Testis (tissue), 3 donors: ENCODE measurements around the gene ELOA2. TPM values are rescaled to one million over a fixed set of nuclear protein-coding genes. Genes with fewer than 3 reads are reported as not detected.
"Not testable (repeated sequence)": the region's sequence is repeated elsewhere in the genome, so short reads cannot be mapped to it uniquely, and the experiment has no call there.

ENCODE experiments used
- DNase-seq: peaks from one replicate; pipeline ENCODE4 v3.0.0-alpha.2; 2019
- H3K27ac ChIP-seq, 2 donors: fragments of 200-600 bp; sonication (generic); one replicate each; pipeline ENCODE4 v1.5.1; 2019
- H3K27me3 ChIP-seq: fragments of 200-600 bp; sonication (generic); one replicate; pipeline ENCODE4 v1.5.1; 2019
- H3K36me3 ChIP-seq: fragments of 200-600 bp; sonication (generic); one replicate; pipeline ENCODE4 v1.5.1; 2017; ENCODE audit warnings: low read depth; ENCODE audit errors: missing control alignments
- H3K4me1 ChIP-seq: fragments of 200-600 bp; sonication (generic); one replicate; pipeline ENCODE4 v1.5.1; 2019
- H3K4me3 ChIP-seq, 2 donors: fragments of 200-600 bp; sonication (generic); one replicate each; pipeline ENCODE4 v1.5.1; 2017 to 2019
- H3K9me3 ChIP-seq: fragments of 200-600 bp; sonication (generic); one replicate; pipeline ENCODE4 v1.5.1; 2017
- POLR2A ChIP-seq: fragments of 450-650 bp; IDR thresholded peaks from one replicate; pipeline ENCODE4 v1.6.1; 2017; ENCODE audit warnings: antibody characterized with exemption, mild to moderate bottlenecking, moderate library complexity
- WGBS, 2 donors: methylation state at CpG; one replicate each; pipeline ENCODE4 v1.1.5; 2018; 5-methylcytosine and 5-hydroxymethylcytosine counted together
- intact Hi-C: fragments of 100-400 bp; cut with DNase I; formaldehyde crosslinking; loops from one replicate; pipeline ENCODE4 v1.15.1; 2023; ENCODE audit warnings: low total_unique reads
- polyA plus RNA-seq: library from polyadenylated mRNA; stranded (reverse); fragments of 350-450 nt; fragmentation: Illumina TruSeq; extraction: RNeasy Lipid Tissue Mini Kit (QIAGEN cat#74804); gene quantifications from one replicate; pipeline ENCODE4 v1.2.3, GENCODE V29; 2014; ENCODE audit warnings: low read depth, low replicate concordance; ENCODE audit not compliant: insufficient read depth
- total RNA-seq, 2 donors: library from RNA; depleted of rRNA; stranded (reverse); fragments of >200 nt; gene quantifications; one replicate each; pipeline ENCODE4 v1.2.3, GENCODE V29; 2016
- TF ChIP-seq, protein P1 (sequence below), 3 experiments: fragments of 450-650 bp in 2 of 3; fragments of 200-600 bp in 1 of 3; sonication (generic) in 1 of 3; IDR thresholded peaks; one replicate each; pipeline ENCODE4 v1.5.1; 2016 to 2019; ENCODE audit warnings: antibody characterized with exemption in 3 of 3, mild to moderate bottlenecking in 2 of 3, moderate library complexity in 1 of 3

Gene ELOA2
- total and polyA plus RNA-seq, 3 donors from 2014 or later = 4.4 to 8.4 (median 8.0) TPM

GRCh38 chr18:47032945-47033344, 2.5 kb downstream of the ELOA2 start:
- intact Hi-C loops = no loop called here
- H3K4me1 ChIP-seq = no peaks in the 10 kb centered on the region
- H3K9me3 ChIP-seq = no peaks in the 10 kb centered on the region
- TF ChIP-seq POLR2A = no peak
- TF ChIP-seq, protein P1, sequence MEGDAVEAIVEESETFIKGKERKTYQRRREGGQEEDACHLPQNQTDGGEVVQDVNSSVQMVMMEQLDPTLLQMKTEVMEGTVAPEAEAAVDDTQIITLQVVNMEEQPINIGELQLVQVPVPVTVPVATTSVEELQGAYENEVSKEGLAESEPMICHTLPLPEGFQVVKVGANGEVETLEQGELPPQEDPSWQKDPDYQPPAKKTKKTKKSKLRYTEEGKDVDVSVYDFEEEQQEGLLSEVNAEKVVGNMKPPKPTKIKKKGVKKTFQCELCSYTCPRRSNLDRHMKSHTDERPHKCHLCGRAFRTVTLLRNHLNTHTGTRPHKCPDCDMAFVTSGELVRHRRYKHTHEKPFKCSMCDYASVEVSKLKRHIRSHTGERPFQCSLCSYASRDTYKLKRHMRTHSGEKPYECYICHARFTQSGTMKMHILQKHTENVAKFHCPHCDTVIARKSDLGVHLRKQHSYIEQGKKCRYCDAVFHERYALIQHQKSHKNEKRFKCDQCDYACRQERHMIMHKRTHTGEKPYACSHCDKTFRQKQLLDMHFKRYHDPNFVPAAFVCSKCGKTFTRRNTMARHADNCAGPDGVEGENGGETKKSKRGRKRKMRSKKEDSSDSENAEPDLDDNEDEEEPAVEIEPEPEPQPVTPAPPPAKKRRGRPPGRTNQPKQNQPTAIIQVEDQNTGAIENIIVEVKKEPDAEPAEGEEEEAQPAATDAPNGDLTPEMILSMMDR (IDR thresholded peaks at IDR 0.05) = no peak
- no peaks in the 10 kb centered on the region for H3K36me3 ChIP-seq
- H3K27ac ChIP-seq = no peak overlapping the region
- H3K4me3 ChIP-seq = no peak overlapping the region
- no peaks in the 10 kb centered on the region for H3K27me3 ChIP-seq
- WGBS, 2 donors = 70 to 75% methylated on average over 18 to 19 of the region's 19 CpGs
- DNase-seq = no peak

DNA sequence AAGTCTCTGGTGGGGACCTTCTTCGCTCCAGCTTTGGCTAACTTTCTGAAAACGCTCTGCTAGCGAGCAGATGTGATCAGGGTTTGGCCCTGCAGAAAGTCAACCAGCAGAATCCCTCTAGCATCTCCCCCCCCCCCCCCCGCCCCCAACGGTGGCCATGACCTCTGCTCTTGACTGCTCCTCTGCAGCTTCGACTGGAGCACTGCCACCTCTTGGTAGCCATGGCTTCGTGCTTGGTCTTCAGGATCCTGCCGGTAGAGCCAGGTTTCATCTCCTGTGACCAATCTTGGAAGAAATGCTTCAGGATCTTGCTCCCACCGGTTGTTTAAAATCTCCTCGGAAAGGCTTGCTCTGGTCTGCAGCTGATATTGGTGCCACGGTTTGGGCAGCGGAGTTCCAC, 4.5 kb downstream of the ELOA2 start:
- intact Hi-C loops, H3K4me1 ChIP-seq, H3K36me3 ChIP-seq, H3K27me3 ChIP-seq, H3K27ac ChIP-seq, DNase-seq, H3K9me3 ChIP-seq, H3K4me3 ChIP-seq: not testable (repeated sequence)
- WGBS, 2 donors = 62 to 93% methylated on average over 4 of the region's 12 CpGs

DNA sequence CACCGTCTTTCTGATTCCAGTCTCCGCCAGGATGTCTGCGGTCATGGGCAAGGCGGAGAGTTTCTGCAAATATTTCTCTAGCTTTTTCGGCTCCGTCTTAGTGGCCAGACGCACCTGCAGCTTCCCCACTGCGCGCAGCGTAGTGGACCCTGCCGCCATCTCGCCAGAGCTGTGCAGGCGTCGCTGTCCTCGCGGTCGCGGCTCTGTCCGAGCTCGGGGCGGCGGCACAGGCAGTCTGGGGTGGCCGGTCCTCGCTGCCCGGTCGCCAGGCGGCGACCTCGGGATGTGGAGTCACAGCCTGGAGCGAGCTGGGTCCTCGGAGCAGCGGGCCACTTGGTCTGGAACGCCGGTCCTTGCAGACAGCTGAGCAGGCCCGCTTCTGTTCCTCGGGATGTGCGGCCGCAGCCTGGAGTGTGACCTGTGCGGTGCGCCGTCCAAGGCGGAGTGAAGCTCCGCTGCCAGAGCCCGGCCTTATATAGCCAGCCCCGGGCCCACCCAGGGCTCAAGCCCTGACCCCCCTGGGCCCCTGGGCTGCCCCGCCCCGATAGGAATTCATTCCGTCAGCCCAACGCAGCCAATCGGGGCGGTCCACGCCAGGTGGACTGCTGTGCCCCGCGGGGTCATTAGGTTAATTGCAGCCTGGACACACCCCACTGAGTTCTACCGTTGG, 5.6 kb downstream of the ELOA2 start:
- H3K27ac ChIP-seq, DNase-seq, H3K4me1 ChIP-seq, intact Hi-C loops, H3K9me3 ChIP-seq, H3K36me3 ChIP-seq, H3K4me3 ChIP-seq, H3K27me3 ChIP-seq: not testable (repeated sequence)
- WGBS, 2 donors = no CpG with 5 or more reads among the region's 55 CpGs

DNA sequence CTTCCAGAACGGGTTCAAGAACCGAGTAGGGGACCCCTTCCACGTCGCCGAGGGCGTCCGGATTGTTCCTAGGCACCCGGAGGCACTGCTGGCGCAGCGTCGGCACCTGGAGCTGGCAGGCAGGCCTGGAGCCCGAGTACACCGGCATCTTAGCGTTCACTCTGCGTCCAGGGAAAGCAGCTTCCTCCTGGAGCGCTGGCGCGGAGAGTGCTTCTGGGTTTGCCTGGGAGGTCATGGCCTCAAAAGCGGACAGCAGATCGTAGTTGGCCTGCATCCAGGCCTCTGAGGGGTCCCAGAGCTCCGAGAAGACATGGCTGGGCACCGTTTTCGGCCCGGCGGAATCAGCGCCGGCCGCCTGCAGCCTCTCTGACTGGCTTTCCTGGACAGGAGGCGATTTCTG, 6.7 kb downstream of the ELOA2 start:
- intact Hi-C loops, H3K27ac ChIP-seq, H3K9me3 ChIP-seq, H3K36me3 ChIP-seq, H3K4me3 ChIP-seq, H3K27me3 ChIP-seq, H3K4me1 ChIP-seq, DNase-seq: not testable (repeated sequence)
- WGBS, 2 donors = 87% methylated on average over 10 of the region's 29 CpGs; no CpG with 5 or more reads in 1 of the 2 donors

GRCh38 chr18:47025557-47026174, 9.8 kb downstream of the ELOA2 start:
- H3K9me3 ChIP-seq, H3K4me3 ChIP-seq, intact Hi-C loops, H3K27me3 ChIP-seq, H3K36me3 ChIP-seq, H3K4me1 ChIP-seq, H3K27ac ChIP-seq, DNase-seq: not testable (repeated sequence)
- 59 to 82% methylated on average over 11 of the region's 17 CpGs for WGBS, 2 donors

DNA sequence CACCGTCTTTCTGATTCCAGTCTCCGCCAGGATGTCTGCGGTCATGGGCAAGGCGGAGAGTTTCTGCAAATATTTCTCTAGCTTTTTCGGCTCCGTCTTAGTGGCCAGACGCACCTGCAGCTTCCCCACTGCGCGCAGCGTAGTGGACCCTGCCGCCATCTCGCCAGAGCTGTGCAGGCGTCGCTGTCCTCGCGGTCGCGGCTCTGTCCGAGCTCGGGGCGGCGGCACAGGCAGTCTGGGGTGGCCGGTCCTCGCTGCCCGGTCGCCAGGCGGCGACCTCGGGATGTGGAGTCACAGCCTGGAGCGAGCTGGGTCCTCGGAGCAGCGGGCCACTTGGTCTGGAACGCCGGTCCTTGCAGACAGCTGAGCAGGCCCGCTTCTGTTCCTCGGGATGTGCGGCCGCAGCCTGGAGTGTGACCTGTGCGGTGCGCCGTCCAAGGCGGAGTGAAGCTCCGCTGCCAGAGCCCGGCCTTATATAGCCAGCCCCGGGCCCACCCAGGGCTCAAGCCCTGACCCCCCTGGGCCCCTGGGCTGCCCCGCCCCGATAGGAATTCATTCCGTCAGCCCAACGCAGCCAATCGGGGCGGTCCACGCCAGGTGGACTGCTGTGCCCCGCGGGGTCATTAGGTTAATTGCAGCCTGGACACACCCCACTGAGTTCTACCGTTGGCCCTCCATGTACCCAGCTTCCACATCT, 11.5 kb downstream of the ELOA2 start:
- H3K4me1 ChIP-seq, H3K9me3 ChIP-seq, H3K27ac ChIP-seq, H3K36me3 ChIP-seq, DNase-seq, H3K27me3 ChIP-seq, intact Hi-C loops, H3K4me3 ChIP-seq: not testable (repeated sequence)
- no CpG with 5 or more reads among the region's 55 CpGs for WGBS, 2 donors

DNA sequence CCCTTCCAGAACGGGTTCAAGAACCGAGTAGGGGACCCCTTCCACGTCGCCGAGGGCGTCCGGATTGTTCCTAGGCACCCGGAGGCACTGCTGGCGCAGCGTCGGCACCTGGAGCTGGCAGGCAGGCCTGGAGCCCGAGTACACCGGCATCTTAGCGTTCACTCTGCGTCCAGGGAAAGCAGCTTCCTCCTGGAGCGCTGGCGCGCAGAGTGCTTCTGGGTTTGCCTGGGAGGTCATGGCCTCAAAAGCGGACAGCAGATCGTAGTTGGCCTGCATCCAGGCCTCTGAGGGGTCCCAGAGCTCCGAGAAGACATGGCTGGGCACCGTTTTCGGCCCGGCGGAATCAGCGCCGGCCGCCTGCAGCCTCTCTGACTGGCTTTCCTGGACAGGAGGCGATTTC, 12.6 kb downstream of the ELOA2 start:
- H3K27ac ChIP-seq, H3K9me3 ChIP-seq, H3K27me3 ChIP-seq, H3K4me1 ChIP-seq, H3K4me3 ChIP-seq, H3K36me3 ChIP-seq, intact Hi-C loops: not testable (repeated sequence)
- peak; percentile 30 for DNase-seq
- WGBS, 2 donors = 70 to 79% methylated on average over 7 to 19 of the region's 29 CpGs

DNA sequence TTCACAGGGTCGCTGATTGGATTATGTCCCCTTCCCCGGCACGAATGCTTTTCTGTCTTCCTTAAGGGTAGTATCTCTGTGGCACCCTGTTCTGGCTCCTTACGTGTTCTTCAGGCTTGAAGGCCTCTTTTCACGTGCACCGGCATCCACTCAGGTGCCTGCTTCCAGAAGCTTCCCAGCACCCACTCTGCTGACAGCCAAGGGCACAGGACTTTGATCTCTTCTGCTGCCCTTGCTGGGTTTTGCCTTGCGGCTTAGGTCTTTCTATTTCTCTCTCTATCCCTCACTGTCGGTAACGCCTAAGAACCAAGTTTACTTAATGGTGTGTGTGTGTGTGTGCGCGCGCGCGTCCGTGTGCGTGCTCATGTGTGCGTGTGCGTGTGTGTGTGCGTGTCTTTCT, 14.7 kb downstream of the ELOA2 start:
- H3K36me3 ChIP-seq, intact Hi-C loops, H3K27me3 ChIP-seq, DNase-seq, H3K4me1 ChIP-seq, H3K27ac ChIP-seq, H3K4me3 ChIP-seq, H3K9me3 ChIP-seq: not testable (repeated sequence)
- no CpG with 5 or more reads among the region's 19 CpGs for WGBS, 2 donors

DNA sequence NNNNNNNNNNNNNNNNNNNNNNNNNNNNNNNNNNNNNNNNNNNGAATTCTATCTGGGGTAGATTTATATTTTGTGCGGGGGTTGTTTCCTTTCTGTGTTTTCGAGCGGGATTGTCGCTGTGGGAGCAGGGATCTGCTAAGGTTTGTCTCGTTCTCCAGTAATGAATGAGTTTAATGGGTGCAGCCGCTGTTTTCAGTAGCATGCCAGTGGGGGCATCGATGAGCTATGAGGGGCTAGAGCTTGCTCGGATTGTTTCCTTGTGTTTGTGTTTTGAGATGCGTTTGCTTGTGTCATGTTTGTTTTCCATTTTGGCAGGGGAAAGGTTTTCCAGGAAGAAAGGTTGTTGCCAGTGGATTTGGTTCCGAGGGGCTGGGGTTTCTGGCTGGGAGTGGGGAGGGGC, 15.6 kb downstream of the ELOA2 start:
- H3K27me3 ChIP-seq, intact Hi-C loops, DNase-seq, H3K27ac ChIP-seq, H3K4me1 ChIP-seq, H3K4me3 ChIP-seq, H3K9me3 ChIP-seq, H3K36me3 ChIP-seq: not testable (repeated sequence)
- WGBS, 2 donors = no CpG with 5 or more reads among the region's 10 CpGs
